GM18499 (cell line): ENCODE measurements around the gene ADRA2B.
"Not testable (repeated sequence)": the region's sequence is repeated elsewhere in the genome, so short reads cannot be mapped to it uniquely, and the experiment has no call there.

ENCODE experiments used
- ATAC-seq: cut with Tn5 transposase; IDR thresholded peaks from one replicate; pipeline ENCODE4 v1.9.1; 2021; ENCODE audit warnings: moderate number of reproducible peaks; ENCODE audit not compliant: insufficient read depth, unreplicated experiment

The ADRA2B gene

DNA sequence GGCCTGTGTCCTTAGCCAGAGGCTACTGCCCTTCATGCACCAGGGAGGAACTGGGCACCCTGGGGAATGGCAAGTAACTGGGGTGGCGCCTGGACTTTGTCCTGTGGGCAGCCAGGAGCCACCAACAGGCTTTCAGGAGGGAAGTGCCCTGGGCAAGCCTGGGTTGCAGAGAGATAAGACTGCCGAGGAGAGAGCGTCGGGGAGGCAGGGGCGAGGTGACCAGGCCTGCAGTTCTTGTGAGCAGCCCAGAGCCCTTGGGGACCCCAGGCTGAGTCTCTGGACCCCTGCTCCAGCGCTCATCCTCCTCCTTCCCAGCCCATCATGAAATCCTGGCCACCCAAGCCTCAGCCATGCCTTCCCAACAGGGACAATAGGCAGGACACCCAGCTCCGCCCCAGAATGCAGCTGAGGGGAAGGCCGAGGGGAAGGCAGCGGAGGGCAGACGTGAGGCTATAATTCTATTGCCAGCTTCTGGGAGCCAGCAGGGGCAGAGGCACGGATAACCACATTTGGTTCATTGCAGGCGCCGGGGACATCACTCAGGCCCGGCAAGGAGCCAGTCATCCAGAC, 25.1 kb downstream of the ADRA2B start:
- no peak for ATAC-seq

DNA sequence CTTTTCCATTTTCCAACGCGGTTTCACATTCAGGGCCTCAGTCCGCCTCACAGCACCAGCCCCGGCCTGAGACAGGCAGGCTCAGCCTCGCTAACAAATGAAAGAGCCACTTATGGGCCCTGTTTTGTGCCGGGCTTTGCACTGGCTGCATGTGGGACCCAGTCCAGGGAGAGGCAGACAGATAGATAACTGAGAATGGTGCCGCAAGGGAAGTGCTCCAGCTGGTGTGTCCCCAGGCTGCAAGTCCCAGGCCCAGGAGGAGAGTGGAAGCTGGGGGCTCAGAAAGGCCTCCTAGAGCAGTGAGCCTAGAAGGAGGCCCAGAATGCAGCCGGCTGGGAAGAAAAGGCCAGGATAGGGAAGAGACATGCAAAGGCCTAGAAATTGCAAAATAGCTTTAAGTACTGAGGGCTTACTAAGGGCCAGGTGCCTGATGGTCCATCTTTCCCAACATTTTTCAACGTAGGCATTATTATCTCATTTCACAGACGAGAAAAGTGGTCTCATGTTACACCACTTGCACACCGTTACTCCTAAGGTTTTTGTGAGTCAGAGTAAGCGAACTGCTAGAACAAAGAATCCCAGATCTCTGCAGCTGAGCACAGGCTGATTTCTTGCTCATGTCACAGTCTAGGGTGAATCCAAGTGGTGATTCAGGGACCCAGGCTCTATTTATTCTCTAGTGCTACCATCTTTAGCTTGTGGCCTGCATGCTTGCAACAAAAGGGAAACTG, 26.0 kb downstream of the ADRA2B start:
- ATAC-seq: no peak

DNA sequence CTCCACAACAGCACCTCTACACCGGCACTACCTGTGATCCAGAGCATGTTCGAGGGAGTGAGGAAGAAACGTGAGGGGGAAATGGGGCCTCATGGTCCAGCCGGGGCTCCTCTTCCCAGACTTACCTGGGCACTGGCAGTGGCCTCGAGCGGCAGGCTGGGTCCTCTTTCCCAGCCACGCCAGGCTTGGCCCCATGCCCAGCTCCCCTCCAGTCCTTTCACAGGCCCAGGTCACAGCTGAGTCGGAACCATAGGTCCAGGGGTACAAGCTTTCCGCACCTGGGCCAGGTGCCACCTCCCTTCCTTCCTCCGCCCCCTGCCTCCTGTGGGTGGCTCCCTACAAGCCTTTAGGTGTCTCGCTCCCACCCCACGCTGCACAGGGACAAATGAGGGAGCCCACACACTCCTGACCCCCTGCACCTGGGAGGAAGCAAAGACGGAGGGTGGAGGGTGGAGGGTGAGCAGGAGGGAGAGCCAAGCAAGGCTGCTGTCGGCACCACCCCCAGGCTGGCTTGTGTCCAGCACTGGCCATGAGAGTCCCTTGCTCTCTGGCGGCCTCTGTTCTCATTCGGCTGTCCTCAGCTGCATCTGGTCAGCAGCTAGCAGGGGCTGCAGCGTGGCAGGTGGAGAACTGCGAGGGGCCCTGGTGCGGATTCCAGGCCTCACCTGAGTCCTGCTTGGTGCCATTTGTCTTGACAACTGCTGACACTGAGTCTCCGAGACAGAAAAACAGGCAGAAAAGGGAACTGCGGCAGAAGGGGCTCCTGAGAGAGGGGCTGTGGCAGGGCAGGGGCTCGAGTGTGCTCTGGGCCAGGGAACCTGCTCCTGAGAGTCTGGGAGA, 26.8 kb downstream of the ADRA2B start:
- no peak for ATAC-seq

DNA sequence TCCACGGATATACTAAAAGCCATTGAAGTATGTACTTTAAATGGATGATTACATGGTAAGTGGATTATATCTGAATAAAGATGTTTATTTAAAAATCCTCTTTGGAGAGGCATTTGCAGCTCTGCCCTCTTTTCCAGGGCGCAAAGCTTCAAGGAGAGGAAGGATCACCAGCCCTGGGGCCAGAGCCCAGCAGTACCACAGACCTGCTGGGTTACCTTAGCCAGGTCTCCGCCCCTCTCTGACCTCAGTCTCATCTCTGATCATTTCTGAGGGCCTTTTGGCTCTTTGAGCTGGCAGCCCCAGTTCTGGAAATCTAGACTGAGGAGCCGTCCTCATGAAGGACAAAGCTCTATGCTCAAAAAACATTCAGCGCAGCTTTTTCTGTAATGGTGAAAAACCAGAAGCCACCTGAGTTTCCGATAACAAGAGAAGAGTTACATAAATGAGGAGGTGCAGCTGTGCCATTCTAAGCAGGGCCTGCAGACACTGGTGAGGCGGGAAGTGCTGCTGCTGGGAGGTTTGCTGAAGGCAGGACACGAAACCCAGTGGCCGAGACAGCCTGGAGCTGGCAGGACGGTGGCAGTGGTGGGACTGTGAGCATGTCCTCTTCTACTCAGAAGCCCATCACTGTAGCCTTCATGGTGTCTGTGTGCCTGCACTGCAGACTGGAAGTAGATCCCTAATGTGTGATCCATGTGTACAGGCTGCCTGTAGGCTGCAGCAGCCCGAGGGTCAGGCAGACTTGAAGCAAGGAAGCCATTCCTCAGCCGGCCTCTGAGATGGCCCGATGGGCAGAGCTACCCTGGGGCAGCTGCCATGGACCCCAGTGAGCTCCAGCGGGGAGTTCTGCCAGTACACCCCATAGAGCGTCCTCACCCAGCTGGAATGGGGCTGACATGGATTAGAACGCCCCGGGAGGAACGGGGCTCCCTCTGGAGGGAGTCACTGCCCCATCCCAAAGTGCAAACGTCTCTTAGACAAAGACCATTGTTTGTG, 27.7 kb downstream of the ADRA2B start:
- ATAC-seq: no peak

- no peak for ATAC-seq
These were observed 29.2 kb downstream of the ADRA2B start for GRCh38 chr2:96087130-96087529.

DNA sequence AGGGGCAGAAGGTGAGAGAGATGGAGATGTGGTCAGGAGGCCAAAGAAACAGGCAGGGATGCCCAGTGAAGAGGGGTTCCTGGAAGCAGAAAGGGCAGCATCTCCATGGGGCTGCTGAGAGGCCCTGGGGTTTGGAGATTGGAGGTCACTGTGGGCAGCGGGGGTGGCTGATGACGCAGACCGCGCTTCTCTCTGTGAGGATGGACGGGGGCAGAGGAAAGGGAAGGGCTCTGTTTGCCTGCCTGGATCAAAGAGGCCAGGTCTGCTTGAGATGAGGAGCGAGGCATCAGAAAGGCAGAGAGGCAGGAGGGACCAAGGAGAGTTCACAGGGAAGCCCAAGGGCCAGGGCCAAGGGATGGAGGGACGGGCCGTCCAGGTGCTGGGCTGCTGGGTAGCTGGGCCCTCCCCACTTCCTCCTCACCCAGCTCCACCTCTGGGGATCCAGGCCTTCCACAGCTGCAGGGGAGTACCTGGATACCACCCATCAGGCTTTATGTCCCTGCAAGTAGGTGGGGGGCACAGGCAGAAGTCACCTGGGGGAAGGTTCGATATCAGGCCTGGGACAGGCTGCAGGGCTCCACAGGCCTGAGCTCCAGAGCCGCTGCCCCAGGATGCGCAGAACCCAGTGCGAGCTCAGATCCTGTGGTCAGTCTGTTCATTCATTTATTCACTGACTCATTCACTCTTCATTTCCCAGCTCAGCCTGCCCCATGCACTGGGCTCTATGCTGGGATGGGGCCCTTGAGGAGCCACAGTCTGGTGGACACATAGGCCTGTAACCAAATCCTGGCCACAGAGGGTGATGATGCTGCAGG, 30.6 kb downstream of the ADRA2B start:
- no peak for ATAC-seq

DNA sequence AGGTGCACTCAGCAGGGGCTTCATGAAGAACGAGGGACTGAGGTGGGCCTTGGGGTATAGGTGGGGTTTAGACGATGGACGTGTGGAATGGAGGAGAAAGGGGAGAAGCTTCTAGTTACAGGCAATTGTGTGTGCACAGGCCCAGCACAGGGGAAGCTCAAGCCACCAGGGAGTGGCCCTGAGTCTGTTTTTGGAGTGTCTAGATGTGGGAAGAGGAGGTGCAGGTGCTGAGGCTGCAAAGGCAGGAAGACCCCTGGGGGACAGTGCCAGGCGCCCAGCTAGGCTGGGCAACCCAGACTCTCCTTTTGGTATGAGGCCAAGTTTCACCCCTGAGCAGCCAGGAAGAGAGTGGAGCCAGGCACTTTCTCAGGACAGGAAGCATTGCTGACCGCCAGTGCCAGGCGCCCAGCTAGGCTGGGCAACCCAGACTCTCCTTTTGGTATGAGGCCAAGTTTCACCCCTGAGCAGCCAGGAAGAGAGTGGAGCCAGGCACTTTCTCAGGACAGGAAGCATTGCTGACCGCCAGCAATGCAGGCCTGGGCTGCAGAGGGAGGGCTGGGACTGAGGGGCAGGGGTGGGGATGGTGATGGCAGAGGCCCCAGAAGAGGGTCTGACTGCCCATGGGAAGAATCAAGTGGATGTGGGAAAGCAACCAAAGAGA, 31.4 kb downstream of the ADRA2B start:
- not testable (repeated sequence) for ATAC-seq

DNA sequence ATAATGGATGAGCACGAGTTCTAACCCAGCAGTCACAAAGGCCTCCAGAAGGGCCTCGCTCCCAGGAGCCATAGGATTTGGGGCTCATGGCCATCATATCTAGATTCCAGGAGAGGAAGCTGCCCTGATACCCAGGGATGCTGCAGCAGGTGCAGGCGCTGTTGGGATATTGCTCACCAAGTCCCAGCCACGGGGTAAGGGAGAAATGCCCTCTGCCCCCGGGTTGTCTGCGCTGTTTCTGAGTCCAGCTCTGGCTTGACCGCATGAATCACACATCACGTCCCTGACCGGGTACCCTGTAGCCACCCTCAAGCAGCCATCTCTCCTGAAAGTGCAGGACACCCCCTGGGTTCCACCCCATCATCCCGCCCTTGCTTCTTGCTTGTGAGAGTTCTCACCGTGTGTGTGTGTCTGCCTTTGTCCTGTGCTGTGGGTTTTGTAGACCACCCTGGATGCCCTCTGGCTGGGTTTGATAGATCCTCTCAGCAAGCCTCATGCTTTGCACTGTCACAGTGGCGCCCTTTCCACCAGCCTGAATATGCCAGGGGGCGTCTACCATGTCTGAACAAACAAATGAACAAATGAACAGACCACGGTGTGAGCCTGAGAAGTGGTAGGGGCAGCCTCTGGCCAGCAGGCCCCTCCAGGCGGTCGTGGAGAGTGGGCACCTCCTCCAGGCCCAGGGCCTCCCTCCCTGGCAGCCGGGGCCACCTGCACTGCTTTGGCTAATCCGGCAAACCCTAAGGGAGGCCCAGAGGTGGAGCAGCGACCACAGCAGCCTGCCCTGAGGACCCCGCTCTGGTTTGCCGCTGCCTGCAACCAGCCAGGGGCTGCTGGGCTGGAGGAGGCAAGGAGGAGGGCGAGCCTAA, 32.1 kb downstream of the ADRA2B start:
- no peak for ATAC-seq

DNA sequence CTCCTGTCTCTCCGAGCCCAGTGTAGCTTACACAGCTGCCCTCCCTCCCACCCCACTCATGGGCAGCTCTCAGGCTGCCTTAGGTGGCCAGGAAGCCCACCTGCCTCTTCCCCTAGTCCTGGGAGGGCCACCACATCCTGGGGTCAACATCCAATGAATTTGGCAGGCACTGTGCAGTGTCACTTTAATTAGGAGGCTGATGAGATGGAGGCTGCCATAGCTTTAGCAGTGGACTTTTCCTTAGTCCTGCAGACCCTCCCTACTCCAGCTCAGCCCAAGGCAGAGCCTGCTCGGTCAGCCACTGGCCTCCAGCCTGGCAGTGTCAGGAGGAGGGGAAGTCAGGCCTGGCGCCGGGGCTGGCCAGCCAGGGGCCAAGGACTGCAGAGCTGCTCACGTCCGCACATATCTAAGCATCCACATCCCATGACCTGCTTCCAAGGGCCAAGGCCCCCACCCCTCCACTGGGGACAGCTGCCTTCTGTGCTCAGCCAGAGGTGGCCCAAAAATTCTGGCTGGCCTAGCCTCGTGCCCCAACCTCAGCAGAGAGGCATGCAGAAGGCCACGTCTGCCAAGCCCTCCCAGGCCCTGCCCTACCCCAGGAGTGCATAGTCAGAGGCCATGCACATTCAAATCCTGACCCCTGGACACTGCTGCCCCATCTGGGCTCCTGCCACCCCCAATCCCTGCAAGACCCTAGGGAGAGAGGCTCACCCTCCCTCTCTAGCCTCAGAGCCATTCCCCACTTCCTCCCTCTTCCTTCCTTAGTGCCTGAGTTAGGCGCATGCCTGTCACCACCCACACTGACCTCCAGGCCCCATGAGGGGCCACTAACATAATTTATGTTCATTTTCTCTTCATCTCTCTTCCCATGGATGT, 33.1 kb downstream of the ADRA2B start:
- ATAC-seq: no peak

- ATAC-seq: no peak
These were observed 33.9 kb downstream of the ADRA2B start for GRCh38 chr2:96082211-96083063.

DNA sequence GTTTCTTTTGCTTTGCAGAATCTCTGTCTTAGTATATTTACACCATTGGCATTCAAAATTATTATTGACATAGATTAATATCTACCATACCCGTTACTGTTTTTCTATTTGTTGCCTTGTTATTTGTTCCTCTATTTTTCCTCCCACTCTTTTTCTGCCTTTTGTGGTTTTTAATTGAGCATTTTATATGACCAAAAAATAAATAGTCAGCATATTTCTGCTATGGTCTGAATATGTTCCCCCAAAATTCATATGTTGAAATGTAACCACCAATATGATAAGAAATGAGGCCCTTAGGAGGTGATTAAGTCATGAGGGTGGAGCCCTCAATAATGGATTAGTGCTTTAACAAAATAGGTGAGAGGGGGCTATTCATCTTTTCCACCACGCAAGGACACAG, 35.3 kb downstream of the ADRA2B start:
- ATAC-seq: no peak

GRCh38 chr2:96075199-96075771, 41.1 kb downstream of the ADRA2B start:
- ATAC-seq: no peak

DNA sequence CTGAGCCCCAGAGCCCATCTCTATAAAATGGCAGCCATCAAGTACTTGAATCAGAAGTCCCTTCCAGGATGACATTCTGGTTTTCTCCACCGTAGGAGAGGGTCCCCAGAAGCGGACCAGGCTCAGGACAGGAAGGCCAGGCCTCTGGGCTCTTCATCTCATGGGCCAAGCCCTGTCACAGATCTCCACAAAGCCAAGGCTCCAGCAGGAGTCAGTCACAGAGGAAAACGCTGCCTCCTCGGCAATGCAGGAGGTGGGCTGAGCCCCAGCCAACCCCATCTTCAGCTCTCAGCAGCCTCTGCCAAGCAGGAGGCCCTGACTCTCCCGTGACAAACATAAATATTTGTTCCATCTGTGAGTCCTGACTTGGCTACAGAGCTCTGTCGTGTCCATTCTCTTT, 42.2 kb downstream of the ADRA2B start:
- ATAC-seq: no peak

GRCh38 chr2:96073170-96073775, 43.1 kb downstream of the ADRA2B start:
- no peak for ATAC-seq

DNA sequence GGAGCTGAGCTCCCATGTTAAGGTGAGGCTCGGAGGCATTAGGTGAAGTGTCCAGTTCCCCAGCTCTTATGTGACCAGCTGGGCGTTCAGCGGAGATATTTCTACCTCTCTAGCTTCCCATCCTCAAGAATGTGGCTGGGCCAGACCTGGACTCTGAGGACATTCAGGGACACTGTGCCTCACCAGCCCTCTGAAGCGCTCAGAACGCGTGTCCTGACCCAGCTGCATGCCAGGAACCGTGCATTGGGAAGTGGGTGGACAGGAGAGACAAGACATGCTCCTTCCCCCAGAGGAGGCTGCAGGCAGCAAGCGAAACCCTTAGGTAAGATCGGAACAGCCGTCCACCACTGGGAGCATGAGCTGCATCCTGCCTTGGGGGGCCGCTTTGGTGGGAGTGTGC, 43.6 kb downstream of the ADRA2B start:
- no peak for ATAC-seq
